ENCODE data around the gene XPO1. TPM values are rescaled to one million over a fixed set of nuclear protein-coding genes. Genes with fewer than 3 reads are reported as not detected.
A peak's percentile ranks its signal among the peaks of the same experiment; 100 is the strongest.

Gene XPO1
- total RNA-seq, 2 experiments from 2014 or later: 208 to 226 TPM

GRCh38 chr2:61530749-61531148, 7.4 kb downstream of the XPO1 start:
- Mint-ChIP-seq H3K27me3 (ENCODE audit: low read depth) (no peaks in the 10 kb centered on the region), H3K9me3 (ENCODE audit: insufficient read depth) (no peaks in the 10 kb centered on the region), H3K4me3 (no peak overlapping the region), H3K36me3 (ENCODE audit: low read depth) (peaks cover 44% of the 10 kb centered on the region), H3K4me1 (ENCODE audit: low read depth) (peaks cover 53% of the 10 kb centered on the region), H3K27ac (no peak overlapping the region)
- DNase-seq: no peak
- ATAC-seq: no peak
- POLR2A ChIA-PET: no interaction called here
- CTCF ChIA-PET: no interaction called here

- POLR2A ChIA-PET: no interaction called here
- no peak for DNase-seq
- CTCF ChIA-PET: no interaction called here
- no peaks in the 10 kb centered on the region for H3K9me3 Mint-ChIP-seq (ENCODE audit: insufficient read depth)
- no peak for ATAC-seq
- peak overlapping the region; percentile 49 for H3K27ac Mint-ChIP-seq
- peaks cover 41% of the 10 kb centered on the region for H3K36me3 Mint-ChIP-seq (ENCODE audit: low read depth)
- no peak overlapping the region for H3K4me3 Mint-ChIP-seq
- H3K4me1 Mint-ChIP-seq (ENCODE audit: low read depth): peaks cover 51% of the 10 kb centered on the region
- H3K27me3 Mint-ChIP-seq (ENCODE audit: low read depth): no peaks in the 10 kb centered on the region
Observed at GRCh38 chr2:61529944-61530735, 8.0 kb downstream of the XPO1 start.

GRCh38 chr2:61520261-61520660, 17.9 kb downstream of the XPO1 start:
- POLR2A ChIA-PET: interaction anchor here (0.5 to 0.6 kb wide), 2 partner anchors 10 to 17 kb away, joined by 3 read pairs; no protein-coding TSS in a partner anchor

GRCh38 chr2:61512768-61513398, 25.3 kb downstream of the XPO1 start:
- Mint-ChIP-seq H3K9me3 (ENCODE audit: insufficient read depth) (no peaks in the 10 kb centered on the region), H3K27me3 (ENCODE audit: low read depth) (no peaks in the 10 kb centered on the region), H3K27ac (no peak overlapping the region), H3K36me3 (ENCODE audit: low read depth) (peaks cover 61% of the 10 kb centered on the region), H3K4me1 (ENCODE audit: low read depth) (peaks cover 14% of the 10 kb centered on the region), H3K4me3 (no peak overlapping the region)
- CTCF ChIA-PET: no interaction called here
- DNase-seq (no peak), ATAC-seq (no peak)
- POLR2A ChIA-PET: no interaction called here

More at GRCh38 chr2:61520261-61520660, 17.9 kb downstream of the XPO1 start:
- Mint-ChIP-seq H3K36me3 (ENCODE audit: low read depth) (peaks cover 62% of the 10 kb centered on the region), H3K9me3 (ENCODE audit: insufficient read depth) (no peaks in the 10 kb centered on the region), H3K4me3 (no peak overlapping the region), H3K27me3 (ENCODE audit: low read depth) (no peaks in the 10 kb centered on the region), H3K27ac (no peak overlapping the region), H3K4me1 (ENCODE audit: low read depth) (peaks cover 18% of the 10 kb centered on the region)
- no peak for DNase-seq
- no peak for ATAC-seq
- CTCF ChIA-PET: interaction anchor here (0.6 kb wide), 1 partner anchor 441 kb away, joined by 3 read pairs; no protein-coding TSS in a partner anchor

GRCh38 chr2:61510674-61511671, 27.2 kb downstream of the XPO1 start:
- POLR2A ChIA-PET: interaction anchor here (0.6 kb wide), 1 partner anchor 10 kb away, joined by 3 read pairs; no protein-coding TSS in a partner anchor
- no peak for DNase-seq
- peaks cover 12% of the 10 kb centered on the region for H3K4me1 Mint-ChIP-seq (ENCODE audit: low read depth)

GRCh38 chr2:61504949-61505348, 33.2 kb downstream of the XPO1 start:
- ATAC-seq (no peak), DNase-seq (no peak)
- peaks cover 47% of the 10 kb centered on the region for H3K36me3 Mint-ChIP-seq (ENCODE audit: low read depth)
- H3K27me3 Mint-ChIP-seq (ENCODE audit: low read depth): no peaks in the 10 kb centered on the region
- H3K9me3 Mint-ChIP-seq (ENCODE audit: insufficient read depth): no peaks in the 10 kb centered on the region
- peaks cover 5% of the 10 kb centered on the region for H3K4me1 Mint-ChIP-seq (ENCODE audit: low read depth)
- H3K27ac Mint-ChIP-seq: no peak overlapping the region
- CTCF ChIA-PET: no interaction called here
- POLR2A ChIA-PET: interaction anchor here (0.7 kb wide), 1 partner anchor 101 kb away, joined by 3 read pairs; no protein-coding TSS in a partner anchor
- H3K4me3 Mint-ChIP-seq: no peak overlapping the region

More at GRCh38 chr2:61510674-61511671, 27.2 kb downstream of the XPO1 start:
- ATAC-seq: no peak
- H3K27ac Mint-ChIP-seq: no peak overlapping the region
- no peak overlapping the region for H3K4me3 Mint-ChIP-seq
- no peaks in the 10 kb centered on the region for H3K27me3 Mint-ChIP-seq (ENCODE audit: low read depth)
- H3K36me3 Mint-ChIP-seq (ENCODE audit: low read depth): peaks cover 56% of the 10 kb centered on the region
- H3K9me3 Mint-ChIP-seq (ENCODE audit: insufficient read depth): no peaks in the 10 kb centered on the region
- CTCF ChIA-PET: interaction anchor here (1.2 to 1.4 kb wide), 2 partner anchors 28 to 85 kb away, joined by 3 to 4 read pairs; no protein-coding TSS in a partner anchor

GRCh38 chr2:61499060-61499459, 39.1 kb downstream of the XPO1 start:
- DNase-seq (no peak), ATAC-seq (no peak)
- no peaks in the 10 kb centered on the region for H3K27me3 Mint-ChIP-seq (ENCODE audit: low read depth)
- no peak overlapping the region for H3K27ac Mint-ChIP-seq
- H3K36me3 Mint-ChIP-seq (ENCODE audit: low read depth): peaks cover 62% of the 10 kb centered on the region
- no peak overlapping the region for H3K4me3 Mint-ChIP-seq
- POLR2A ChIA-PET: no interaction called here
- H3K4me1 Mint-ChIP-seq (ENCODE audit: low read depth): peaks cover 17% of the 10 kb centered on the region
- CTCF ChIA-PET: no interaction called here
- H3K9me3 Mint-ChIP-seq (ENCODE audit: insufficient read depth): no peaks in the 10 kb centered on the region

GRCh38 chr2:61493523-61493942, 44.6 kb downstream of the XPO1 start:
- H3K36me3 Mint-ChIP-seq (ENCODE audit: low read depth): peaks cover 72% of the 10 kb centered on the region
- peak; percentile 42 for ATAC-seq
- CTCF ChIA-PET: interaction anchor here (1.1 kb wide), 1 partner anchor 67 kb away, joined by 4 read pairs; no protein-coding TSS in a partner anchor

GRCh38 chr2:61492476-61492875, 45.7 kb downstream of the XPO1 start:
- H3K36me3 Mint-ChIP-seq (ENCODE audit: low read depth): peaks cover 74% of the 10 kb centered on the region
- ChIA-PET CTCF (no interaction called here), POLR2A (no interaction called here)
- peaks cover 29% of the 10 kb centered on the region for H3K4me1 Mint-ChIP-seq (ENCODE audit: low read depth)
- no peak overlapping the region for H3K4me3 Mint-ChIP-seq
- H3K27ac Mint-ChIP-seq: no peak overlapping the region
- no peaks in the 10 kb centered on the region for H3K9me3 Mint-ChIP-seq (ENCODE audit: insufficient read depth)
- DNase-seq (no peak), ATAC-seq (no peak)
- no peaks in the 10 kb centered on the region for H3K27me3 Mint-ChIP-seq (ENCODE audit: low read depth)

More at GRCh38 chr2:61493523-61493942, 44.6 kb downstream of the XPO1 start:
- Mint-ChIP-seq H3K9me3 (ENCODE audit: insufficient read depth) (no peaks in the 10 kb centered on the region), H3K4me3 (no peak overlapping the region), H3K27me3 (ENCODE audit: low read depth) (no peaks in the 10 kb centered on the region), H3K4me1 (ENCODE audit: low read depth) (peaks cover 29% of the 10 kb centered on the region), H3K27ac (peak overlapping the region; percentile 68)
- no peak for DNase-seq
- POLR2A ChIA-PET: no interaction called here

GRCh38 chr2:61485281-61485680, 52.9 kb downstream of the XPO1 start:
- DNase-seq (no peak), ATAC-seq (no peak)
- CTCF ChIA-PET: interaction anchor here (1.3 kb wide), 1 partner anchor 307 kb away, joined by 3 read pairs; no protein-coding TSS in a partner anchor
- POLR2A ChIA-PET: interaction anchor here (0.7 kb wide), 1 partner anchor 25 kb away, joined by 4 read pairs; no protein-coding TSS in a partner anchor
- Mint-ChIP-seq H3K4me3 (no peak overlapping the region), H3K36me3 (ENCODE audit: low read depth) (peaks cover 66% of the 10 kb centered on the region), H3K27ac (no peak overlapping the region), H3K9me3 (ENCODE audit: insufficient read depth) (no peaks in the 10 kb centered on the region), H3K4me1 (ENCODE audit: low read depth) (no peaks in the 10 kb centered on the region), H3K27me3 (ENCODE audit: low read depth) (no peaks in the 10 kb centered on the region)

GRCh38 chr2:61478086-61478485, 60.1 kb downstream of the XPO1 start:
- H3K27ac Mint-ChIP-seq: no peak overlapping the region
- POLR2A ChIA-PET: no interaction called here

More at GRCh38 chr2:61478086-61478485, 60.1 kb downstream of the XPO1 start:
- Mint-ChIP-seq H3K4me1 (ENCODE audit: low read depth) (no peaks in the 10 kb centered on the region), H3K9me3 (ENCODE audit: insufficient read depth) (no peaks in the 10 kb centered on the region), H3K4me3 (no peak overlapping the region), H3K27me3 (ENCODE audit: low read depth) (no peaks in the 10 kb centered on the region), H3K36me3 (ENCODE audit: low read depth) (peaks cover 54% of the 10 kb centered on the region)
- CTCF ChIA-PET: interaction anchor here (3.4 kb wide), 1 partner anchor 52 kb away, joined by 14 read pairs; no protein-coding TSS in a partner anchor
- no peak for DNase-seq
- ATAC-seq: no peak
